NOMO-1 treated with dmso at 0.1 percent for 144 hours (cell line): Measurements from ENCODE around the gene LPAR1.
A peak's percentile ranks its signal among the peaks of the same experiment; 100 is the strongest.
"Not testable (repeated sequence)": the region's sequence is repeated elsewhere in the genome, so short reads cannot be mapped to it uniquely, and the experiment has no call there.

Source experiments
- DNase-seq: peaks from one replicate; lab custom pipeline; 2025; ENCODE audit not compliant: unreplicated experiment; lab: John Stamatoyannopoulos, UW

LPAR1 gene

GRCh38 chr9:110886832-110887231 lies 151.4 kb downstream of the LPAR1 start:
- no peak for DNase-seq

GRCh38 chr9:110880189-110880588 lies 158.1 kb downstream of the LPAR1 start:
- DNase-seq: no peak

GRCh38 chr9:110877374-110877773 lies 160.9 kb downstream of the LPAR1 start:
- DNase-seq: no peak

- no peak for DNase-seq
These were observed 161.3 kb downstream of the LPAR1 start for GRCh38 chr9:110876929-110877328.

- DNase-seq: peak; percentile 90
These were observed 163.2 kb downstream of the LPAR1 start for GRCh38 chr9:110874963-110875674.

- DNase-seq: no peak
These were observed 165.3 kb downstream of the LPAR1 start for GRCh38 chr9:110872920-110873319.

GRCh38 chr9:110871736-110872135 lies 166.5 kb downstream of the LPAR1 start:
- DNase-seq: no peak

- no peak for DNase-seq
These were observed 168.3 kb downstream of the LPAR1 start for GRCh38 chr9:110869931-110870330.

GRCh38 chr9:110864011-110864410 lies 174.3 kb downstream of the LPAR1 start:
- no peak for DNase-seq

- not testable (repeated sequence) for DNase-seq
These were observed 176.7 kb downstream of the LPAR1 start for GRCh38 chr9:110861370-110862110.

- DNase-seq: no peak
These were observed 181.5 kb downstream of the LPAR1 start for GRCh38 chr9:110856772-110857171.

- DNase-seq: no peak
These were observed 187.7 kb downstream of the LPAR1 start for GRCh38 chr9:110850401-110851135.

GRCh38 chr9:110847671-110848070 lies 190.6 kb downstream of the LPAR1 start:
- peak; percentile 13 for DNase-seq

- no peak for DNase-seq
These were observed 192.1 kb downstream of the LPAR1 start for GRCh38 chr9:110846215-110846614.

- no peak for DNase-seq
These were observed 194.1 kb downstream of the LPAR1 start for GRCh38 chr9:110844121-110844520.

GRCh38 chr9:110842986-110843385 lies 195.3 kb downstream of the LPAR1 start:
- DNase-seq: no peak

GRCh38 chr9:110842169-110842568 lies 196.1 kb downstream of the LPAR1 start:
- DNase-seq: no peak

- DNase-seq: no peak
These were observed 200.8 kb downstream of the LPAR1 start for GRCh38 chr9:110837401-110838005.

- no peak for DNase-seq
These were observed 202.4 kb downstream of the LPAR1 start for GRCh38 chr9:110835859-110836271.

- DNase-seq: no peak
These were observed 202.9 kb downstream of the LPAR1 start for GRCh38 chr9:110835404-110835803.

- DNase-seq: no peak
These were observed 205.3 kb downstream of the LPAR1 start for GRCh38 chr9:110832926-110833325.
